Stomach (tissue), 9 donors: Measurements from ENCODE around the gene BRMS1. TPM values are rescaled to one million over a fixed set of nuclear protein-coding genes. Genes with fewer than 3 reads are reported as not detected.

Source experiments
- DNase-seq, 2 donors: peaks; one replicate each; pipeline versions ENCODE4 v3.0.0 to v3.0.0-alpha.2; 2013 to 2019
- H3K27ac ChIP-seq, 5 donors: fragments of 200-600 bp in 4 of 5; sonication (generic) in 4 of 5; one replicate each; pipeline ENCODE4 v1.5.1; 2013 to 2019; ENCODE audit warnings: mild to moderate bottlenecking in 1 of 5, moderate library complexity in 1 of 5
- H3K27me3 ChIP-seq, 3 donors: fragments of 200-600 bp; sonication (generic); one replicate each; pipeline ENCODE4 v1.5.1; 2017 to 2019; ENCODE audit warnings: mixed run types in 1 of 3
- H3K36me3 ChIP-seq, 4 donors: fragments of 200-600 bp; sonication (generic); 1 replicate in 3 of 4; 2 replicates in 1 of 4; pipeline ENCODE4 v1.5.1; 2016 to 2019
- H3K4me1 ChIP-seq, 4 donors: fragments of 200-600 bp; sonication (generic); one replicate each; pipeline ENCODE4 v1.5.1; 2016 to 2019
- H3K4me3 ChIP-seq, 4 donors: fragments of 200-600 bp; sonication (generic) in 3 of 4; one replicate each; pipeline ENCODE4 v1.5.1; 2016 to 2019; ENCODE audit warnings: mild to moderate bottlenecking in 1 of 4
- H3K9me3 ChIP-seq, 4 donors: fragments of 200-600 bp; sonication (generic); one replicate each; pipeline ENCODE4 v1.5.1; 2016 to 2019
- EP300 ChIP-seq: sonication (generic); formaldehyde crosslinking; IDR thresholded peaks from one replicate; pipeline ENCODE4 v1.6.1; 2017; ENCODE audit warnings: antibody characterized with exemption
- POLR2A ChIP-seq, 4 donors: fragments of 450-650 bp; IDR thresholded peaks; one replicate each; pipeline ENCODE4 v1.6.1; 2016; ENCODE audit warnings: antibody characterized with exemption in 4 of 4, control low read depth in 2 of 4, mild to moderate bottlenecking in 1 of 4, moderate library complexity in 1 of 4
- POLR2AphosphoS5 ChIP-seq, 3 donors: sonication (generic); formaldehyde crosslinking; IDR thresholded peaks; one replicate each; pipeline ENCODE4 v1.6.1; 2016; ENCODE audit warnings: antibody characterized with exemption in 3 of 3
- WGBS, 5 donors: extraction: QIAGEN DNeasy Blood & Tissue Kit in 3 of 5; methylation state at CpG; one replicate each; pipeline versions ENCODE4 v1.1.5 to v1.1.7; 2013 to 2018; 5-methylcytosine and 5-hydroxymethylcytosine counted together
- intact Hi-C: fragments of 100-400 bp; cut with DNase I; formaldehyde crosslinking; loops from one replicate; pipeline ENCODE4 v1.15.1; 2023; ENCODE audit warnings: low total_unique reads
- polyA plus RNA-seq, 3 donors: library from polyadenylated mRNA; stranded (reverse); fragments of 200-250 nt; gene quantifications; one replicate each; pipeline ENCODE4 v1.2.3, GENCODE V29; 2013
- total RNA-seq, 5 donors: library from RNA; depleted of rRNA; stranded (reverse); fragments of >200 nt; gene quantifications; one replicate each; pipeline versions ENCODE4 v1.1.0 to v1.2.3, GENCODE V29; 2014 to 2016
- TF ChIP-seq, protein P1 (sequence below), 7 experiments: fragments of 450-650 bp in 4 of 7; fragments of 200-600 bp in 3 of 7; sonication (generic) in 3 of 7; IDR thresholded peaks; one replicate each; pipeline ENCODE4 v1.5.1; 2016 to 2019; ENCODE audit warnings: antibody characterized with exemption in 7 of 7, control low read depth in 2 of 7, mild to moderate bottlenecking in 1 of 7
- donor health status: healthy with polysubstance abuse.
- donor health status: Bipolar disorder and iron deficiency.
- donor health status: healthy.

BRMS1 gene
- total and polyA plus RNA-seq, 8 donors = 14.6 to 105 (median 62.1) TPM

DNA sequence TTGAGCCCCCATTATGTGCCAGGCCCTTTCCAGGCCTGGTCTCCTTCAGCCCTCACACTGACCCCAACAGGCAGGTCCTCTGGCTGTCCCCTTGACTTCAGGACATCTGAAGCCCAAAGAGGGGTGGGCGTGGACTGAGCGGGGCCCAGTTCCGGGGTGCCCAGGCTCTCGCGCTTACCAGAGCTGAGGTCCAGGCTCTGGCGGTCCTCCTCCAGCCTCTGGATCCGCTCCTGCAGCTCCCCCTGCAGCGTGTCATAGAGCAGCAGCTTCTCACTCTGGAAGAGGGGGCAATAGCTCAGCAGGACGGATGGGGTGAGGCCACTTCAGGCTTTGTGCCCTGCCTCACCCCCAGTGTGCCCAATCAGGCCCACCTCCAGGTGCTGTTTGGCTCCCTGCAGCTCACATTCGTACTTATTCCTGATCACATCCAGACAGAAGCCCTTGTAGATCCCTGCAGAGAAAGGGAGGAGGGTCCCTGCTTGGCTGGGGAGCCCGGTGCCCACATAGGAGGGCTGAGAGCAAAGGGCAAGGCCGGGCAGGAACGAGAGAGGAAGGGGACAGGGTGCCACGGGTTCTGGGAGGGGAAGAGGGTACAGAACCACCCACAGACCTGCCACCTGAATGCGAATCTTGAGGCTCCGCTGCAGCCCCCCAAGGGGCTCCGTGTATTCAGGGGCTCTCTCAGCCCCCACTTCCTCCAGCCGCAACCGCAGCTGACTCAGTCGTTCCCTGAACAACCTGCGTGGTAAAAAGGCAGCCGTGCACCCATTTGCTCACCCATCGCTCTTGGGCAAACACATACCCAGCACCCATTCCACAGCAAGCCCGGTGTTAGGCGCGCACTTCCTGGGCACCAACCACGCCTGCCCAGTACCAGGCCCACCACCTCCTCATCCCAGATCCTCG lies 4.1 kb downstream of the BRMS1 start:
- Histone ChIP-seq H3K9me3 (no peaks in the 10 kb centered on the region), H3K4me3 (no peak overlapping the region), H3K27ac (no peak overlapping the region), H3K4me1 (peaks cover 37 to 49% (median 43%) of the 10 kb centered on the region in 4 donors), H3K36me3 (peaks cover 48 to 60% (median 58%) of the 10 kb centered on the region in 4 donors), H3K27me3 (no peaks in the 10 kb centered on the region)
- WGBS, 5 donors = 90 to 97% (median 92%) methylated on average over 25 to 28 of the region's 28 CpGs
- intact Hi-C loops = no loop called here
- TF ChIP-seq, protein P1, sequence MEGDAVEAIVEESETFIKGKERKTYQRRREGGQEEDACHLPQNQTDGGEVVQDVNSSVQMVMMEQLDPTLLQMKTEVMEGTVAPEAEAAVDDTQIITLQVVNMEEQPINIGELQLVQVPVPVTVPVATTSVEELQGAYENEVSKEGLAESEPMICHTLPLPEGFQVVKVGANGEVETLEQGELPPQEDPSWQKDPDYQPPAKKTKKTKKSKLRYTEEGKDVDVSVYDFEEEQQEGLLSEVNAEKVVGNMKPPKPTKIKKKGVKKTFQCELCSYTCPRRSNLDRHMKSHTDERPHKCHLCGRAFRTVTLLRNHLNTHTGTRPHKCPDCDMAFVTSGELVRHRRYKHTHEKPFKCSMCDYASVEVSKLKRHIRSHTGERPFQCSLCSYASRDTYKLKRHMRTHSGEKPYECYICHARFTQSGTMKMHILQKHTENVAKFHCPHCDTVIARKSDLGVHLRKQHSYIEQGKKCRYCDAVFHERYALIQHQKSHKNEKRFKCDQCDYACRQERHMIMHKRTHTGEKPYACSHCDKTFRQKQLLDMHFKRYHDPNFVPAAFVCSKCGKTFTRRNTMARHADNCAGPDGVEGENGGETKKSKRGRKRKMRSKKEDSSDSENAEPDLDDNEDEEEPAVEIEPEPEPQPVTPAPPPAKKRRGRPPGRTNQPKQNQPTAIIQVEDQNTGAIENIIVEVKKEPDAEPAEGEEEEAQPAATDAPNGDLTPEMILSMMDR (IDR thresholded peaks at IDR 0.05) = no peak
- TF ChIP-seq EP300 (no peak), POLR2AphosphoS5 (IDR thresholded peaks at IDR 0.05) (no peak), POLR2A (IDR thresholded peaks at IDR 0.05) (no peak)
- no peak for DNase-seq

DNA sequence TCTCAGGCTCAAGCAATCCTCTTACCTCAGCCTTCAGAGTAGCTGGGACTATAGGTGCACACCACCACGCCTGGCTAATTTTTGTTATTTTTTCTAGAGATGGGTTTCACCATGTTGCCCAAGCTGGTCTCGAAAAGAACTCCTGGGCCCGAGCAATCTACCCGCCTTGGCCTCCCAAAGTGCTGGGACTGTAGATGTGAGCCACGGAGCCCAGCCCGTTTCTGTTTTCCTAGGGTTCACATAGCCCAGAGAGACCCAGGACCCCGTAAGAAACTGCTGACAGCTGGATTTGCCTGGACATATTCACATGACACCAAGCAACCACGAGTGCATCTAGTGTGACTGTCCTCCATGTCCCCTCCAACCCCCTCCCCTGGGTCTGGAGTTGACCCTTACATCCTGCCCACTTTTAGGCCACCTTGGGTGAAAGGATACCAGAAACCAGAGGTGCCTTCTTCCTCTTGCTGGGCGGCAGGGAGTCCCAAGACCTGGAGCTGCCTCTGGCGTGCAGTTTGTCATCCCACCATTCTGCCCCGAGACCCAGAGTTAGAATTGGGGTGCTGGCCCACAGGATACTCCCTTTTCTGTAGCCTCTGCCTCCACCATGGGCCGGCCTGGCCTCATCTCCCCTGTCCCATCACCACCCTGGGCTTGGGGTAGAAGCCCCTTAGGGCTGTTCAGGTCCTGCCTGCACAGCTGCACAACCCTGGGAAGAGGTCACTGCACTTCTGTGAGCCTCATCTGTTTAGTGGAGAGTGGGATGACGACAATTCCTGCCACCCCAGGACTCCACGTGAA lies 5.0 kb downstream of the BRMS1 start:
- H3K36me3 ChIP-seq = peaks cover 48 to 60% (median 58%) of the 10 kb centered on the region in 4 donors
- peaks cover 39 to 50% (median 45%) of the 10 kb centered on the region in 4 donors for H3K4me1 ChIP-seq
- intact Hi-C loops = no loop called here
- H3K27me3 ChIP-seq = no peaks in the 10 kb centered on the region
- H3K27ac ChIP-seq = no peak overlapping the region
- no peaks in the 10 kb centered on the region for H3K9me3 ChIP-seq
- 80 to 84% (median 82%) methylated on average over 14 of the region's 14 CpGs for WGBS, 5 donors
- DNase-seq = no peak
- H3K4me3 ChIP-seq = no peak overlapping the region
- TF ChIP-seq POLR2A (IDR thresholded peaks at IDR 0.05) (no peak), POLR2AphosphoS5 (IDR thresholded peaks at IDR 0.05) (no peak), EP300 (no peak)
- TF ChIP-seq, protein P1 (IDR thresholded peaks at IDR 0.05) = no peak

DNA sequence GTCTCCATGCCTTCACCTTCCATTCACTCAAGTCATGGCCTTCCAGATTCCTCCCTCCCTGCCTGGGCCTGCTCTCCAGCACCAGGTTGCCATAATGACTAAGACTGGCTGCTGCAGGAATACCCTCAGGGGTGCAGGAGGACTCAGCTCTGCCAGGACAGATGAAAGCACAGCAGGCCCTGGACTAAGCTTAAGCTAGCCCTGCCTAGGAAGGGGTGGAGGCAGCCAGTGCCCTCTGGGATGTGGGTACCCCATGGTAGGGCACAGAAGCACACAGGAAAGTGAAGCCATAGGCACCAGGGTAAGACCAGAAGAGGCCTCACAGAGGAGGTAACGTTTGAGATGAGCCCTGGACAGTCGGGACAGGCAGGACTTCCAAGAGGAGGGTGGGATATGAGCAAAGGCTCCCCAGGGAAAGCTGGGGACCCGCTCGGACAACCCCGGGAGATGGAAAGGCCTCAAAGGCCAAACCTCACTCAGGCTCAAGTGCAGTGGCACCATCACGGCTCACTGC lies 5.7 kb downstream of the BRMS1 start:
- H3K27ac ChIP-seq = no peak overlapping the region
- peaks cover 37 to 52% (median 48%) of the 10 kb centered on the region in 4 donors for H3K4me1 ChIP-seq
- H3K36me3 ChIP-seq = peaks cover 48 to 64% (median 61%) of the 10 kb centered on the region in 4 donors
- H3K27me3 ChIP-seq = no peaks in the 10 kb centered on the region
- no peak for DNase-seq
- TF ChIP-seq POLR2A (IDR thresholded peaks at IDR 0.05) (no peak), EP300 (no peak), POLR2AphosphoS5 (IDR thresholded peaks at IDR 0.05) (no peak)
- TF ChIP-seq, protein P1 (IDR thresholded peaks at IDR 0.05) = no peak
- intact Hi-C loops = no loop called here
- H3K9me3 ChIP-seq = no peaks in the 10 kb centered on the region
- WGBS, 5 donors = 84 to 94% (median 93%) methylated on average over 6 of the region's 6 CpGs
- H3K4me3 ChIP-seq = no peak overlapping the region
